Kidney epithelial cell (primary cell): ENCODE data around the gene UBC. TPM values are rescaled to one million over a fixed set of nuclear protein-coding genes. Genes with fewer than 3 reads are reported as not detected.
A peak's percentile ranks its signal among the peaks of the same experiment; 100 is the strongest.

ENCODE experiments used
- DNase-seq: peaks from one replicate; pipeline ENCODE4 v3.0.0-alpha.2; 2010; ENCODE audit warnings: low read depth
- H3K27me3 ChIP-seq: 2 replicates; pipeline ENCODE4 v1.6.0; 2011; ENCODE audit warnings: low read length; ENCODE audit not compliant: control insufficient read depth, insufficient read depth
- H3K36me3 ChIP-seq: 2 replicates; pipeline ENCODE4 v1.5.1; 2011; ENCODE audit warnings: low read length; ENCODE audit not compliant: control insufficient read depth, insufficient read depth
- H3K4me3 ChIP-seq: 2 replicates; pipeline ENCODE4 v1.5.1; 2011; ENCODE audit warnings: low read depth, mild to moderate bottlenecking, control low read depth, low read length
- total RNA-seq: library from RNA; depleted of rRNA; stranded (reverse); fragments of >200 nt; gene quantifications from 2 replicates; pipeline ENCODE4 v1.2.3, GENCODE V29; 2015
- TF ChIP-seq, protein P1 (sequence below): IDR thresholded peaks from 2 replicates; pipeline ENCODE4 v1.5.1; 2011; ENCODE audit warnings: mild to moderate bottlenecking, moderate library complexity, low read length, control low read depth, inconsistent platforms; ENCODE audit not compliant: insufficient read depth, poor library complexity, severe bottlenecking

UBC gene
- total RNA-seq, result 1,369 and 1,432 TPM in 2 replicates

DNA sequence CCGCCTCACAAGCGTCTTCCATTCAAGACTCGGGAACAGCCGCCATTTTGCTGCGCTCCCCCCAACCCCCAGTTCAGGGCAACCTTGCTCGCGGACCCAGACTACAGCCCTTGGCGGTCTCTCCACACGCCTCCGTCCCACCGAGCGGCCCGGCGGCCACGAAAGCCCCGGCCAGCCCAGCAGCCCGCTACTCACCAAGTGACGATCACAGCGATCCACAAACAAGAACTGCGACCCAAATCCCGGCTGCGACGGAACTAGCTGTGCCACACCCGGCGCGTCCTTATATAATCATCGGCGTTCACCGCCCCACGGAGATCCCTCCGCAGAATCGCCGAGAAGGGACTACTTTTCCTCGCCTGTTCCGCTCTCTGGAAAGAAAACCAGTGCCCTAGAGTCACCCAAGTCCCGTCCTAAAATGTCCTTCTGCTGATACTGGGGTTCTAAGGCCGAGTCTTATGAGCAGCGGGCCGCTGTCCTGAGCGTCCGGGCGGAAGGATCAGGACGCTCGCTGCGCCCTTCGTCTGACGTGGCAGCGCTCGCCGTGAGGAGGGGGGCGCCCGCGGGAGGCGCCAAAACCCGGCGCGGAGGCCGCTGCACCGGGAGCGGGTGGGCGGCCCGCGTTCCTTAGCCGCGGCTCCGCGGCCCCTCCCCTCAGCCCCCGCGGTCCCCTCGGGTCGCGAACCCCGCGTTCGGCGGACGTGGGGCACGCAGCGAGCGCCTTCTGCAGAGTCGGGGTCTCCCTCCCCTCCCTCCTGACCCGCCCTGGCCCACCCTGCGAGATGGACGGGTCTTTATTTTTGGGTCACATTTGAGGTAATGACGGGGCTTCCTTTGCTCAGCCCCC is at the start of gene UBC:
TSS of gene UBC (minus strand) at position 259 of the 847 bp plus-strand sequence. CDS start 879 bp downstream, outside the sequence.
- peaks cover 3% of the 10 kb centered on the region for H3K36me3 ChIP-seq
- H3K4me3 ChIP-seq, result peak within 1 kb of the TSS; percentile 100
- H3K27me3 ChIP-seq, result no peaks in the 10 kb centered on the region
- no peak for DNase-seq
- TF ChIP-seq, protein P1, sequence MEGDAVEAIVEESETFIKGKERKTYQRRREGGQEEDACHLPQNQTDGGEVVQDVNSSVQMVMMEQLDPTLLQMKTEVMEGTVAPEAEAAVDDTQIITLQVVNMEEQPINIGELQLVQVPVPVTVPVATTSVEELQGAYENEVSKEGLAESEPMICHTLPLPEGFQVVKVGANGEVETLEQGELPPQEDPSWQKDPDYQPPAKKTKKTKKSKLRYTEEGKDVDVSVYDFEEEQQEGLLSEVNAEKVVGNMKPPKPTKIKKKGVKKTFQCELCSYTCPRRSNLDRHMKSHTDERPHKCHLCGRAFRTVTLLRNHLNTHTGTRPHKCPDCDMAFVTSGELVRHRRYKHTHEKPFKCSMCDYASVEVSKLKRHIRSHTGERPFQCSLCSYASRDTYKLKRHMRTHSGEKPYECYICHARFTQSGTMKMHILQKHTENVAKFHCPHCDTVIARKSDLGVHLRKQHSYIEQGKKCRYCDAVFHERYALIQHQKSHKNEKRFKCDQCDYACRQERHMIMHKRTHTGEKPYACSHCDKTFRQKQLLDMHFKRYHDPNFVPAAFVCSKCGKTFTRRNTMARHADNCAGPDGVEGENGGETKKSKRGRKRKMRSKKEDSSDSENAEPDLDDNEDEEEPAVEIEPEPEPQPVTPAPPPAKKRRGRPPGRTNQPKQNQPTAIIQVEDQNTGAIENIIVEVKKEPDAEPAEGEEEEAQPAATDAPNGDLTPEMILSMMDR, result no peak

DNA sequence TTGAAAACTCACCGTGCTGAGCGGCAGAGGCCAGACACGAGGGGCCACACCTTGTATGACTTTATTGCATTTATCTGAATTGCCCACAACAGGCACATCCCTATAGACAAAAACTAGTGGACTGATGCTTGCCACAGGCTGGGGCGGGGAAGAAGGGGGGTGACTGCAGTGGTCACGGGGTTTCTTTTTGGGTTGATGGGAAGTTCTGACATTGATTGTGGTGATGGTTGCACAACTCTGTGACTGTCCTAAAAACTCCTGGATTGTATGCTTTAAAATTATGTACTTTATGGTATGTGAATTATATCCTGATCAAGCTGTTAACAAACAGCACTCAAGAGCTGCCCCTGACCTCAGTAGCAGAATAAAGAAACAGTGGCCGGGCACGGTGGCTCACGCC is 48.8 kb upstream of the UBC start:
- DNase-seq, result no peak
- TF ChIP-seq, protein P1, result no peak
- no peak overlapping the region for H3K4me3 ChIP-seq
- peaks cover 3% of the 10 kb centered on the region for H3K36me3 ChIP-seq
- no peaks in the 10 kb centered on the region for H3K27me3 ChIP-seq

DNA sequence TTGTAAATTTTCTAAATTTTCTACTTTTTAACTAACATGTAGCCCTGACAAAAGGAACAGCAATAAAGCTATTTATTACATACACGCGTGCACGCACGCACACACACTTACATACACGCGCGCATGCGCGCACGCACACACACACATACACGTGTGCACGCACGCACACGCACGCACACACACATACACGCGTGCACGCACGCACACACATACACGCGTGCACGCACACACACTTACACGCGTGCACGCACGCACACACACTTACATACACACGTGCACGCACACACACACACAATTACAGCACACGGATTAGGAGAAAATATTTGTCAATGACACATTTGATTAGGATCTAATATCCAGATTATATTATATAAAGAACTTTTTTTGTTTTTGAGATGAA is 46.6 kb upstream of the UBC start:
- no peak for DNase-seq

DNA sequence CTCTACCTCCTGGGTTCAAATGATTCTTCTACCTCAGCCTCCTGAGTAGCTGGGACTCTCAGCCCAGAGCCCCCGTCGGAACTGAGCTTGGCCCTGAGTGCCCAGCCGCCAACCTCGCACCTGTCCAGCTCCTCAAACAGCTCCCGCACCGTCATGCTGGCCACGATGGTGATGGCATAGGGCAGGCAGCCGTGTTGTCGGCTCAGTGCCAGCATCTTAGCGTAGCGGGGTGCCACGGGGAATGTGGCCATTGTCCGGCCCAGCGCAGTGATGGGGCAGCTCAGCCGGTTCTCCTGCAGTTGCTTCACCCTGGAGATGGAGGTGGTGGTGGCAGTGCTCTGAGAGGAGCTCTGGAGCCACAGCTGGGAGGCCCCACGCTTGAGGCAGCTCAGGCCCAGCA is 42.1 kb upstream of the UBC start:
- Histone ChIP-seq H3K36me3 (peaks cover 3% of the 10 kb centered on the region), H3K4me3 (no peak overlapping the region), H3K27me3 (no peaks in the 10 kb centered on the region)
- TF ChIP-seq, protein P1, result no peak
- DNase-seq, result no peak

More for the DNA sequence above, 46.6 kb upstream of the UBC start:
- H3K36me3 ChIP-seq, result peaks cover 6% of the 10 kb centered on the region
- no peak overlapping the region for H3K4me3 ChIP-seq
- H3K27me3 ChIP-seq, result no peaks in the 10 kb centered on the region
- TF ChIP-seq, protein P1, result no peak

DNA sequence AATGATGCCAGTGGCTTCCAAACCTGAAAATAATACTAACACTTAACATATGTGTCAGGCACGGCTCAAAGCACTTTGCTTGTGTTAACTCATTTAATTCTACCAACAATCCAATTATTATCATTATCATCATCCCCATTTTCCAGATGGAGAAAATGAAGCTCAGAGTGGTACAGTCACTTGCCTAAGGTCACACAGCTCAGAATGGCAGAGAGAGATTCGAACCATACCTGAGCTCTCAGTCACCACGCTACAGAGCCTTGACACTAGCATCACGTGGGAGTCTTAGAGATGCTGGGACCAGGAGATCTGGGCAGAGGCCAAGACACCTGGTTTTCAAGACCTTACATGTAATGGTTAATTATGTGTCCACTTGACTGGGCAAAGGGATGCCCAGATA is 40.3 kb upstream of the UBC start:
- TF ChIP-seq, protein P1, result no peak
- peaks cover 3% of the 10 kb centered on the region for H3K36me3 ChIP-seq
- no peak overlapping the region for H3K4me3 ChIP-seq
- H3K27me3 ChIP-seq, result no peaks in the 10 kb centered on the region
- DNase-seq, result no peak
